CD14-positive monocyte (primary cell): ENCODE measurements around the gene C9. TPM values are rescaled to one million over a fixed set of nuclear protein-coding genes. Genes with fewer than 3 reads are reported as not detected.

ENCODE experiments used
- DNase-seq, 3 donors: peaks; one replicate each; pipeline ENCODE4 v3.0.0-alpha.2; 2011 to 2022
- H2AFZ ChIP-seq: 2 replicates; pipeline ENCODE4 v1.6.0; 2012; ENCODE audit warnings: mild to moderate bottlenecking, low read depth, low read length, inconsistent platforms; ENCODE audit not compliant: insufficient read depth, poor library complexity, severe bottlenecking
- H3K27ac ChIP-seq, 2 donors: 1 replicate in 1 of 2; 2 replicates in 1 of 2; pipeline ENCODE4 v1.5.1; 2012 to 2013; ENCODE audit warnings: low read length in 2 of 2, control low read depth in 1 of 2, inconsistent platforms in 1 of 2, low read depth in 1 of 2, mild to moderate bottlenecking in 1 of 2
- H3K27me3 ChIP-seq, 2 donors: one replicate each; pipeline versions ENCODE4 v1.6.0 to v1.6.1; 2011 to 2013; ENCODE audit warnings: low read length in 2 of 2; ENCODE audit not compliant: control insufficient read depth in 2 of 2, insufficient read depth in 2 of 2
- H3K36me3 ChIP-seq, 2 donors: replicated peaks in 1 of 2; 1 replicate in 1 of 2; 2 replicates in 1 of 2; pipeline versions ENCODE4 v1.5.1 to v1.6.1; 2012 to 2013; ENCODE audit warnings: low read length in 2 of 2, control low read depth in 1 of 2, inconsistent platforms in 1 of 2, mild to moderate bottlenecking in 1 of 2; ENCODE audit not compliant: insufficient read depth in 2 of 2, control insufficient read depth in 1 of 2
- H3K4me1 ChIP-seq, 2 donors: 1 replicate in 1 of 2; 2 replicates in 1 of 2; pipeline versions ENCODE4 v1.5.1 to v1.6.1; 2012 to 2013; ENCODE audit warnings: low read length in 2 of 2, control low read depth in 1 of 2, inconsistent platforms in 1 of 2, mild to moderate bottlenecking in 1 of 2, moderate library complexity in 1 of 2; ENCODE audit not compliant: insufficient read depth in 2 of 2, control insufficient read depth in 1 of 2
- H3K4me2 ChIP-seq: replicated peaks from 2 replicates; pipeline ENCODE3; 2012; ENCODE audit warnings: low read length, moderate library complexity, mild to moderate bottlenecking; ENCODE audit not compliant: poor library complexity, severe bottlenecking; ENCODE audit errors: extremely low read depth
- H3K4me3 ChIP-seq, 3 experiments: fragments of 200-600 bp in 1 of 3; sonication (generic) in 1 of 3; replicated peaks in 1 of 3; 1 replicate in 2 of 3; 2 replicates in 1 of 3; pipeline ENCODE4 v1.5.1; 2011 to 2013; ENCODE audit warnings: low read length in 3 of 3, mild to moderate bottlenecking in 3 of 3, control low read depth in 2 of 3, low read depth in 2 of 3, inconsistent platforms in 1 of 3, moderate library complexity in 1 of 3
- H3K79me2 ChIP-seq: 2 replicates; pipeline ENCODE4 v1.6.0; 2012; ENCODE audit warnings: mild to moderate bottlenecking, control low read depth, inconsistent platforms, low read length, moderate library complexity; ENCODE audit not compliant: insufficient read depth
- H3K9ac ChIP-seq: 2 replicates; pipeline ENCODE4 v1.6.0; 2017; ENCODE audit warnings: low read length, mild to moderate bottlenecking; ENCODE audit not compliant: insufficient read depth, poor library complexity, severe bottlenecking
- H3K9me3 ChIP-seq, 2 donors: replicated peaks in 1 of 2; 1 replicate in 1 of 2; 2 replicates in 1 of 2; pipeline versions ENCODE4 v1.5.1 to v1.6.1; 2012 to 2013; ENCODE audit warnings: low read length in 2 of 2, control low read depth in 1 of 2; ENCODE audit not compliant: control insufficient read depth in 1 of 2, insufficient read depth in 1 of 2
- H4K20me1 ChIP-seq: 2 replicates; pipeline ENCODE4 v1.6.0; 2012; ENCODE audit warnings: mild to moderate bottlenecking, low read length, control low read depth, moderate library complexity; ENCODE audit not compliant: insufficient read depth
- H3K27ac Mint-ChIP-seq, 7 donors: one replicate each; pipeline ENCODE4 v1.8.0; 2020; ENCODE audit warnings: mild to moderate bottlenecking in 7 of 7, mixed read lengths in 7 of 7, moderate library complexity in 6 of 7, inconsistent platforms in 2 of 7
- H3K27me3 Mint-ChIP-seq, 3 donors: one replicate each; pipeline ENCODE4 v1.8.0; 2021 to 2022; ENCODE audit warnings: low read depth in 3 of 3, mild to moderate bottlenecking in 3 of 3, mixed read lengths in 3 of 3, moderate library complexity in 3 of 3, inconsistent platforms in 1 of 3
- H3K36me3 Mint-ChIP-seq, 2 donors: one replicate each; pipeline ENCODE4 v1.8.0; 2020; ENCODE audit warnings: mixed read lengths in 2 of 2, inconsistent platforms in 1 of 2, mild to moderate bottlenecking in 1 of 2
- H3K4me1 Mint-ChIP-seq: one replicate; pipeline ENCODE4 v1.8.0; 2020; ENCODE audit warnings: mild to moderate bottlenecking, mixed read lengths
- H3K4me3 Mint-ChIP-seq, 2 donors: one replicate each; pipeline ENCODE4 v1.8.0; 2020; ENCODE audit warnings: mild to moderate bottlenecking in 2 of 2, mixed read lengths in 2 of 2, moderate library complexity in 1 of 2
- H3K9me3 Mint-ChIP-seq, 7 donors: one replicate each; pipeline ENCODE4 v1.8.0; 2020 to 2022; ENCODE audit warnings: mixed read lengths in 7 of 7, mild to moderate bottlenecking in 6 of 7, moderate library complexity in 6 of 7, inconsistent platforms in 2 of 7
- WGBS: methylation state at CpG from one replicate; pipeline ENCODE4 v1.1.5; 2013; ENCODE audit warnings: missing lambda C conversion rate; ENCODE audit not compliant: insufficient coverage; 5-methylcytosine and 5-hydroxymethylcytosine counted together
- intact Hi-C, 2 donors: fragments of 100-400 bp; cut with micrococcal nuclease; formaldehyde crosslinking; loops; one replicate each; pipeline versions ENCODE4 v1.15.0 to v1.15.1; 2023
- polyA plus RNA-seq, 3 donors: library from polyadenylated mRNA; depleted of rRNA in 1 of 3; unstranded in 2 of 3; stranded (reverse) in 1 of 3; fragments of 300-500 nt in 2 of 3; fragments of >200 nt in 1 of 3; fragmentation: Illumina TruSeq in 2 of 3; gene quantifications; 1 replicate in 2 of 3; 2 replicates in 1 of 3; pipeline ENCODE4 v1.2.3, GENCODE V29; 2012 to 2021
- TF ChIP-seq, protein P1 (sequence below): fragments of 200-600 bp; IDR thresholded peaks from one replicate; pipeline ENCODE4 v1.8.0; 2022; ENCODE audit warnings: antibody characterized with exemption, mild to moderate bottlenecking

C9 gene
- polyA plus RNA-seq, 3 donors, result not detected

- H3K27me3 Mint-ChIP-seq, result peaks cover 2% of the 10 kb centered on the region in 3 donors
- no peaks in the 10 kb centered on the region for H3K36me3 Mint-ChIP-seq
- H3K9me3 Mint-ChIP-seq, result peaks cover 3 to 14% (median 3%) of the 10 kb centered on the region in 7 donors
- no peak overlapping the region for H3K9ac ChIP-seq
- no peak for DNase-seq
- no peaks in the 10 kb centered on the region for H4K20me1 ChIP-seq
- no peaks in the 10 kb centered on the region for H3K27me3 ChIP-seq
- H3K9me3 ChIP-seq, result peaks cover 3 to 8% of the 10 kb centered on the region in 2 donors
- H3K4me1 ChIP-seq, result no peaks in the 10 kb centered on the region
- no peak overlapping the region for H3K4me3 ChIP-seq
- no peaks in the 10 kb centered on the region for H3K4me1 Mint-ChIP-seq
- no peak overlapping the region for H3K27ac ChIP-seq
- no peak overlapping the region for H3K27ac Mint-ChIP-seq
- no peaks in the 10 kb centered on the region for H3K36me3 ChIP-seq
- H3K79me2 ChIP-seq, result no peaks in the 10 kb centered on the region
- H3K4me2 ChIP-seq, result no peak overlapping the region
- WGBS, result 100% methylated on average over 3 of the region's 4 CpGs
- no peak overlapping the region for H3K4me3 Mint-ChIP-seq
- TF ChIP-seq, protein P1, sequence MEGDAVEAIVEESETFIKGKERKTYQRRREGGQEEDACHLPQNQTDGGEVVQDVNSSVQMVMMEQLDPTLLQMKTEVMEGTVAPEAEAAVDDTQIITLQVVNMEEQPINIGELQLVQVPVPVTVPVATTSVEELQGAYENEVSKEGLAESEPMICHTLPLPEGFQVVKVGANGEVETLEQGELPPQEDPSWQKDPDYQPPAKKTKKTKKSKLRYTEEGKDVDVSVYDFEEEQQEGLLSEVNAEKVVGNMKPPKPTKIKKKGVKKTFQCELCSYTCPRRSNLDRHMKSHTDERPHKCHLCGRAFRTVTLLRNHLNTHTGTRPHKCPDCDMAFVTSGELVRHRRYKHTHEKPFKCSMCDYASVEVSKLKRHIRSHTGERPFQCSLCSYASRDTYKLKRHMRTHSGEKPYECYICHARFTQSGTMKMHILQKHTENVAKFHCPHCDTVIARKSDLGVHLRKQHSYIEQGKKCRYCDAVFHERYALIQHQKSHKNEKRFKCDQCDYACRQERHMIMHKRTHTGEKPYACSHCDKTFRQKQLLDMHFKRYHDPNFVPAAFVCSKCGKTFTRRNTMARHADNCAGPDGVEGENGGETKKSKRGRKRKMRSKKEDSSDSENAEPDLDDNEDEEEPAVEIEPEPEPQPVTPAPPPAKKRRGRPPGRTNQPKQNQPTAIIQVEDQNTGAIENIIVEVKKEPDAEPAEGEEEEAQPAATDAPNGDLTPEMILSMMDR, result no peak
- H2AFZ ChIP-seq, result no peak overlapping the region
- intact Hi-C loops, result no loop called here
Observed at GRCh38 chr5:39315995-39316394, 48.3 kb downstream of the C9 start.

DNA sequence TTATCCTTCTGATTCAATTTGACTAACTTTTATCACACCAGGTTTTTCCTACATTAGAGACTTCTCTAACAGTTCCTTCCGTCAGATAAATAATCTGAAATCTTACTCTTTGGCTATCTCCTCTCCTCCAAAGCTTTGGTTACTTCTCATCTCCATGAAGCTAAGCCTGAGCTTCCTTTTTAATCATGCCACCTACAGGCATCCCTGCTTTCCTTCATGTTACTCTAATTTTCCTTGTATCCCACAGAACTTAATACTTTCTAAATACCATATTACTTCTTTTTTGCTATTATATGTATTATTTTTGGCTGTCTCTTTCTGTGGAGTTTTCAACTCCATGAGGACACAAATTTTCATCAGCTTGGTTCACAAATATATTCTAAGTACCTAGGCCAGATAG is 49.7 kb downstream of the C9 start:
- H3K4me3 Mint-ChIP-seq, result no peak overlapping the region
- TF ChIP-seq, protein P1, result no peak
- H3K27me3 Mint-ChIP-seq, result peaks cover 0 to 2% (median 0%) of the 10 kb centered on the region in 3 donors
- H3K9me3 Mint-ChIP-seq, result peaks cover 2 to 14% (median 3%) of the 10 kb centered on the region in 7 donors
- Histone ChIP-seq H4K20me1 (no peaks in the 10 kb centered on the region), H3K4me3 (no peak overlapping the region), H3K36me3 (no peaks in the 10 kb centered on the region), H3K9ac (no peak overlapping the region), H3K79me2 (no peaks in the 10 kb centered on the region), H3K27ac (no peak overlapping the region), H3K9me3 (peaks cover 2 to 5% of the 10 kb centered on the region in 2 donors), H3K4me2 (no peak overlapping the region), H3K27me3 (no peaks in the 10 kb centered on the region), H3K4me1 (no peaks in the 10 kb centered on the region), H2AFZ (no peak overlapping the region)
- H3K36me3 Mint-ChIP-seq, result no peaks in the 10 kb centered on the region
- no peaks in the 10 kb centered on the region for H3K4me1 Mint-ChIP-seq
- no peak overlapping the region for H3K27ac Mint-ChIP-seq
- no peak for DNase-seq
- 100% methylated on average over 1 of the region's 1 CpG for WGBS
- intact Hi-C loops, result no loop called here
